CD1c-positive myeloid dendritic cell (primary cell): ENCODE data around the gene PHLDA2.

Experiments
- DNase-seq: peaks from one replicate; pipeline ENCODE4 v3.0.0-alpha.2; 2016; ENCODE audit errors: extremely low spot score

The PHLDA2 gene

DNA sequence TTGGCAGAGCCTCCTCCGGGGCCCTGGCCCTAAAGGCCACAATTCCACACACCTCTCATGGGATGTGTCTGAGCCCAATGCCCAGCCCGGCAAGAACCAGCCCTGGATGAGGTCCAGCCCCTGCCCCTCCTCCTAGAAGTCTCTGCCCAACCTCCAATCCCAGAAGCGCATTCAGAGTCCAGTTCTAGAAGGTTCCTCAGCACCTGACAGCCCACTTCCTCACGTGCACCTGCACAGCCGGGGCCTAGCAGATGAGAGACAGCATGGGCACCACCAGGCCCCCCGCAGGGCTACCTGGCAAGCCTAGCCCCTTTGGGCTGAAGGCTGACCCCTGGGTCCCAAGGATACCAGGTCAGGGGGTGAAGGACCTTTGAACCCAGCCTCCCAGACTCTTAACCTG, 32.2 kb downstream of the PHLDA2 start:
- no peak for DNase-seq

DNA sequence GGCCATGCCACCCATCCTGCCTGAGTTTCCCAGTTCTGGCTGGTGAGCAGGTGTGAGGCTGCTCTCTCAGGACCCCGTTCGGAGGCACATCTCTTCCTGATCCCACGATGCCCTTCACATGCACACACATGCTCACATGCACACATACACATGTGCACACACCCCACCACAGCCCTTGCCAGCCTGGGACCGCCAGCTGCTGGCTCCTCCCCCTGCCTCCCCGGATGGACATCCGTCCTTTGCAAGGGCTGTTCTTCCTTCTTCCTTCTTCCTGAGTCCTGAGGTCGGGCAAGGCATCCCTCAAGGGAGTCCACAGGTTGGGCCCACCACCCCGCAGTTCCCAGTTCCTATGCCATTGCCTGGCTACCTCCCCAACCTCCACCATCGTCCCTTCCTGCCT, 33.2 kb downstream of the PHLDA2 start:
- no peak for DNase-seq

DNA sequence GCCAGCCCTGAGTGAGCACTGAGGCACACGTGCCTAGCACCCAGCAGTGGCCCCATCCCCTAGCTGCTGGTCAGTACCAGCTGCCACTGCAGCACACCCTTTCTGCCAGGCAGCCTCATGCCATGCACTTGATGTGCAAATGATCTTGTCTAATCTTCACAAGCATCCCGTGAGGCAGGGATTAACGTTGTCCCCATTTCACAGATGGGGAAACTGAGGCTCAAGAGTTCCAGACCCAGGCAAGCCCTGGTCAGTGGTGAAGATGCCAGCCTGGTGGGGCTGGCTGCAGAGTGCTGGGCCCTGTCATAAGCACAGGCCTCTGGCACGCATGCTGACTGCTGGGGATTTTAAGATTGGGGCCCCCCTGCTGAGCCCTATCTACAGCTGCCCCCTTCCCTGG, 35.3 kb downstream of the PHLDA2 start:
- no peak for DNase-seq

DNA sequence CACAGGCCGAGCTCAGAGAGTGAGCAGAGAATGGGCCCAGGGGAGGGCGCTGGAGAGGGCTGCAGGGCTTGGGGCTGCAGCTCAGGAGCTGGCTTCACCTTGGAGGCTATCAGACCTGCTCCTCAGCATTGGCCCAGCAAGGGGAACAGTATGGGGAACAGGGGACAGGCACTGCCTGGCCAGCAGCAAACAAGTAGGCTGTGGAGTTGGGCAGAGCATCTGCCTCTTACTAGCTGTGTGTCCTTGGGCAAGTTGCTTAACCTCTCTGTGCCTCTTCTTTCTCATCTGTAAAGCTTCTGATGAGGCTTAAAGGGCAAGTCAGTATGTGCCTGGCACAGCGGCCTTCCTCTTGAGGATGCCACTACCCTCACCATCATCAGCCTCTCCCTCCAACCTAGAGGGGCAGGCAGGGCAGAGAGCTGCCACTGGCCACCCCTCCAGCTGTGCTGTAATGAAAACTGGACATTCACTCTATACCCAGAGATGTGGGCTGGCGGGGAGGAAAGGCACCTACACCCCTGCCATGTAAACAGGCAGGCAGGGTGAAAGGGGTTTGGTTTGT, 36.2 kb downstream of the PHLDA2 start:
- peak; percentile 59 for DNase-seq

DNA sequence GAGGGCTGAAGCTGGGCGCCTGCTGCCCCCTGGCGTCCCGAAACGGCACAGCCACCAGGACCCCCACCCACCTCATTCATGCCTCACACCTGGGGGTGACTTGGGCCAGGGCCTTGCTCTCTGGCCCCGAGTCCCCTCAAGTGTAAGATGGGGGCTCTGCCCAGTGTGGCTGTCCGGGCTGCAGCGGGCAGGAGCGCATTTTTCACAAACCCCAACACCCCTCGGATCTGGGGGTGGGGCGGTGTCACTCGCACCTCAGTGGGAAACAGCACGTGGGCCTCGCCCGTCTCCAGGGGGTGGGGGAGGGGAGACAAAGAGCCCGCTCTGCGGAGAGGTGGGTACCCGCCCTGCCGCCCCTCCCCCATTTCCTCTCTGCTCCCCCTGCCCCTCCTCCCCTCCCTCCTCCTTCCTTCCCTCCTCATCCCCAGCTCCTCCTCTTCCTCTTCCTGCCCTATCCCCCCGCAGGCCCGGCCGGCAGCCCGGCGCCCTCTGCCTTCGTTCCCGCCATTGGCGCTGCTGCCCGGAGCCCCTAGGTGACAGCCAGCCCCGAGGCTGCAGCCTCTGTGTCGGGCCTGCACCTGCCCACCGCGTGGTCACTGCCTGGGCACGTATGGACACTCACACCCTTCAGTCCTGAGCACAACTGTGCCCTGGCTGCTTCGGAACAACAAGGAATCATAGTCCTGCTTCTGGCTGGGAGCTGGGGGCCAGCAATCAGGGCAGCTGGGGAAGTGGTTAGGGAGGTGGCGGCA, 36.8 kb downstream of the PHLDA2 start:
- peak; percentile 49 for DNase-seq

DNA sequence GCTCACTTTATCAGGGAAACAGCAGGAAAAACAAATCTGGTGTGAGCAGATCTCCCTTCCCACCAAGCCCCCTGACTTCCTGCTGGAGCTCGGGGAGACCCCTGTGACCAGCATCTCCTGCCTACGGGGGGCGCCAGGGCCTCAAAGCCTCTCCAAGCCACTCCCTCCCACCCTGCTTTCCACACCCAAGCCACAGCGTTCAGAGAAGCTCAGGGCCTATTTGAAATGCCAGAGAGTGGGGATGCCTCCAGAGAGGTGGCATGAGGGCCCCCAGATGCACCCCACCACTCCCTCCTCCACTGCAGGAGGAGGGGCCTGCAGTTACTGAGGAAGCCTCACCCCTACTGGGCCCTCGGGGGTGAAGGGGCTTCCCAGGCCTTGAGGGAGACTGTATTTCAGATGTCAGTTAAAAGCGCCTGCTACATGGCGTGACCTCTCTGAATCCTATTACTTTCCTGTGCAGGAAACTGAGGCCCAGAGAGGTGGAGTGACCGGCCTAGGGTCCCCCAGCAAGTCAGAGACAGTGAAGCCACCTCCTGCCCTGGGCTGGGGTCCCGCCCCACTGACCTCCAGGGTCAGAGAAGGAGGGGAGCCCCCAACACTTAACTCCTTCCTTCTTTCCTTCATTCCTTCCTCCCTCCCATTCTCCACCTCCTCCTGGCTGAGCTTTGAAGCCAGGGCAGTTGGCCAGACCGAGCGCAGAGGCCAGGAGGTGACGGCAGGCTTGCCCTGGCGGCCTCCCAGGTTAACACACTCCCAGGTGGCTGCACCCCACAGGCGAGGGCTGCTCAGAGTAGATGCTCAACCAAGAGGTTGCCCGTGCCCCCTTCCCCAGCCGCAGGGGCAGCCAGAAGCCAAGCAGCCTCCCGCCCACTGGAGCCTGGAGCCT, 37.6 kb downstream of the PHLDA2 start:
- DNase-seq: no peak

DNA sequence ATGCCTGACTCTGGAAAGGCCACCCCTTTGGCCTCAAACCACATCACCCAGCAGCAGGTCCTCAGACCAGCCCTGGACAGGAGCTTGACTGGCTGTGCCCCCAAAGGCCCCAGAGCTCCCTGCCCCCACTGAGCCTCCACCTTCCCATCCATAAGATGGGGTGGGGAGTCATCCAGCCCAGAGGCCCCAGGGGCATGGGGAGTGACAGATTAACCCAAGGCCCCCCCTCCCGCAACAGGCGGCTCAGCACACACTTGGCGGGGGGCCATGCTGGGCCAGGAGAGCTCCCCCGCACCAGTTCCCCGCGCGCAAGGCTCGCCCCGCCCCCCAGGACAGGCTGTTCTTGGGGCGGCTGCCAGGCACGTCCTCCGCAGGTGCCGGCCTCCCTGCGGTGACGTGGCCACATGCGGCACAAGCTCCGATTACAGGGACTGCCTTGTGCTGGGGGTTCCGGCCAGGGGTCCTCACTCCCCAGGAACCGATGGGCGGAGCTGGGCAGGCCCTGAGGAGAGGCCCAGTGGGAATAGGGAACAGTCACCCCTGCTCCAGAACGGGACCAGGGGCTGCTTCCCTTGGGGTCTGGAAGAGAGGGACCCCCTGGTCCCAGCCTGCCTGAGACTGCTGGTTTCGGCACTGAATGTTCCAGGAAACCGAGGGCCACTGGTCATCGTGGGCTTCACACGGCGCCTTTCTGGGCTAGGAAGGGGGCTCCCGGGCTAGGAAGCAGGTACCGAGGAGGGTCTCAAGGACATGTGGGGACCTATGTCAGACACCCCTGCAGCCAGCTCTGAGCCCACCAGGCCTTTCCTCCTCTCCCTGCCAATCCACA, 38.5 kb downstream of the PHLDA2 start:
- DNase-seq: no peak

DNA sequence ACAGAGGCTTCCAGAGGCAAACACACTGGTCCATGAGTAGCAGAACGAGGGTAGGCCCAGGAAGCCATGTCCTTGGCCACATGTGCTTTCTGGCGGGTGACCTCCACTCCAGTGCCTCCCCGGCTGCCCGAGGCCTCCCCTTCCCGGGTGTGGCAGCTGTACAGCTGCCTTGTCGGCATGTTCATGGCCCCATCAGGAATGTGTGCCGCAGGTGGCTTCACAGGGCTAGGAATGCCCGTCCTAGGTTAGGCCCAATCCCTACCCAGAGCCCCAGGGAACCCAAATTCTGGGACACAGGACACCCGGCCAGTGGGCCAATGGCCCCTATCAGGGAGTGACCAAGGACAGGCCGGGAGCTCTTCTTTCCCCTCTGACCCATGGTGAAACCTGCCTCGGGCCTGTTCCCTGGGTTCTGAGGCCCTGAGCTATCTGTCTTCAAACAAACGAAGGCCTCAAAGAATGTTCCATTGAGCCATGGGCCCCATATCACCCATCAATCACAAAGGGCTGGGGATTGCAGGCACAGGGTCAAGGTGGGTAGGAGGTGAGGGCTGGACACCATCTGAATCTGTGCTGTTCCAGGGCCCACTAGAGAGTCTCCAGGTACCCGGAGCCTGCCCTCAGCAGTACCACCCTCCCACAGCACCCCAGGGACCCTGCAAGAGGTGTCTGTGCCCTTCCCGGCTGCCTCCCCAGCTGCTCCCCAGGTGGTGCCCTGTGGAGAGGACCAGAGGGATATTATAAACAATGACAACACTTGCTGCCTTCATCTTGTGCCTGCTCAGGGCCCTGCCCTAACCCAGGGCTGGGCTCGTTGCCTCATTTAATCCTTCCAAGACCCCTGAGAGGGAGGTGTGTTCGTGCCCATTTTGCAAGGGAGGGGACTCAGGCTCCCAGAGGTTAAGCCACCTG, 39.6 kb downstream of the PHLDA2 start:
- DNase-seq: no peak

DNA sequence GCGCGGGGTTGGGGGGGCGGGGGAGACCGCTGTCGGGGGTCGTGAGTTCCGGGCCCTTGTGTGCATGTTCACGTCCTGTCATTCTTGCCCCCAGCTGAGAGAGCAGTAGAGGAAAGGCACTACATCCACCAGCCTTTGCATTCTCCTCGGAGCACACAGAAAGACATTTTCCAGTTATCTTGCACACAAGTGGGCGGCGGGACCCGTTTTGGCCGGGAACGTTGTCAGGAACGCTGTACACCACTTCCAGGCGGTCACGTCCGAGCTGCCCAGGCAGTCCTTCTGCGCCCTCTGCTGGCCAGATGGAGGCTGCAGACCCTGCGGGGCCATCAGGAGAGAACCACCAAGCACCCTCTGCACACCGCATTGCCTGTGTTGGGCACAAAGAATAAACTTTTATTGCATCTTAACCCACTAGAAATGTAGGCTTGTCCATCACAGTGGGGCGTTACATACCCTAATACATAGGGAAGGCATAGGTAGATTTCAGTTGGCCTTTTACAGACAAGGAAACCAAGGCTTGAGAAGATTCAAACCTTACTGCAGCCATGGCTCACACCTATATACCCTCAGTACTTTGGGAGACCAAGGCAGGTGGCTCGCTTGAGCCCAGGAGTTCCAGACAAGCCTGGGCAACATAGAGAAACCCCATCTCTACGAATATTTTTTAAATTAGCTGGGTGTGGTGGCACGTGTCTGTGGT, 40.8 kb downstream of the PHLDA2 start:
- peak; percentile 89 for DNase-seq

DNA sequence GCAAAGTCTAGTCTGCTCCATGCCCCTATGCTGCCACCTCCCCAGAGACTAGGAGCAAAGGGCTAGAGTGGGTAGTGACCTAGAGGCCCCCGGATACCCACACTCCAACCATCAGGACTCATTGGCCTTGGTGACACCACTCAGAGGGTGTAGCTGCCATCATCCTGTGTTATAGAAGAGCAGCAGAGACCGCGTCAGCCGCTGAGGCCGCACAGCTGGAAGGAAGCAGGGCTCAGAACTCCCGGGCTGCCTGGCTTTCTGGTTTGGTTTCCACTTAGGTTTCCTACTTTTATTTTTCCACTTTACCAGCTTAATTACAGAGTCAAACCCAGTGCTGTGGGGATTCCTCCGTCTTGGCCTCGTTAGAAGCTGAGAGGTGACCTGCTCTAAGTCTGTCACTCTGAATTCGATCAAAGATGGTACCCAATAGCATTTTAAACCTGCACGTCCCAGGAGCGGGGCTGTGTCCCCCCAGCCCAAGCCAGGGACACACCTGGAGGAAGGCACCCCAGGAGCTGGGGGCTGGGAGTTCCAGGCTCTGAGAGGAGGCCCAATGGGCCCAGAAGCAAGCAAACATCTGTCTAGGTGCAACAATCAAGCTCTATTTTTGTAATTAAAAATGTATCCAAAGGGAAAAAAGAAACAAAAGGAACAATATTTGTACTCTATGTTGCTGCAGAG, 41.6 kb downstream of the PHLDA2 start:
- no peak for DNase-seq

DNA sequence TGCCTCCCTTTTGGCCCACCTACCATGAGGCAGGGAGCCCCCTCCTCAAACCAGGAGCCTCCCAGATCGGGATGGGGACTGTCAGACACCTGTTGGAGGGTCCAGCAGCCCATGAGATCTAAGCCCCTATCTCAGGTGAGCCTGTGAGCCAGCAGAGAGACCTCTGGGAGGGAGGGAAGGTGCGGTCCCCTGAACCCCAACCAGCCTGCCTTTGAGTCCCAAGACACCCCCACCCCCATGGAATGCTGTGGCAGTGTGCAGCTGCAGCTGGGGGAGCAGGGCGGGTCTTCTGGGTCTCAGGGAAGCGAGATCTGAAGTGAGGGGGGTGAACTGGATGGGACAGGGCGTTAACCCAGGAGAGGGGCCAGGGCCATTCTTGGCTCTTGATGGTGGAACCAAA, 42.3 kb downstream of the PHLDA2 start:
- no peak for DNase-seq

DNA sequence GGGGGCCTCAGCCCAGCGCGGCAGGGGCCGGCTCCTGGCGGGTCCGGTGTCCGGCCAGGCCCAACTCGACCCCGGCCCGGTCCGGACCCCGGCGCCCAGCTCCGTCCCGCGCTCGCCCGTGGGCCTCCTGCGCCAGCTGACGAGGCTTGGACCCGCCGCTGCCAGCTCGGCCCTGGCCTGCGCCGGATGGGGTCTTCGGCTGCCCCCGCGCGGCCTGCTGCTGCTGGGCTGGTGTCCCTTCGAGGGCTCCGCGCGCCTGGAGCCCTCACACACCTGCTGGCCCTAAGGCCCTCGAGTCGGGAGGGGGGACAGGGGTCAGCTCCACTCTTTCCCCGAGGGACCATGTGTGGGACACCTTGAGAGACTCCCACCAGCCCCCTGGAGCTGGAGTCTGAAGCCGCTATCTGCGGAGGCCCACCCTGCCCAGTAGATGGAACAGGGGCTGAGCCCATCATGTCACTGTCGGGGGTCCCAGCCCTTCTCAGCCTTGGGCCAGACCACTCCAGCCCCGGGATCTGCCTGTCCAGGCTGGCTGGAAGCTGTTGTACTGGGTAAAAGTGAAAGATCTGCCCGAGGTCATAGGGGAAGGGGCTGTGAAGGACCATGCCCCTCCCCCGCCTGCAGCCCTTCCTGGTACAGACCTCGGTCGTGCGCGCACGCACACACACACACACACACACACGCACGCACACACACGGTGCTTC, 42.9 kb downstream of the PHLDA2 start:
- no peak for DNase-seq

DNA sequence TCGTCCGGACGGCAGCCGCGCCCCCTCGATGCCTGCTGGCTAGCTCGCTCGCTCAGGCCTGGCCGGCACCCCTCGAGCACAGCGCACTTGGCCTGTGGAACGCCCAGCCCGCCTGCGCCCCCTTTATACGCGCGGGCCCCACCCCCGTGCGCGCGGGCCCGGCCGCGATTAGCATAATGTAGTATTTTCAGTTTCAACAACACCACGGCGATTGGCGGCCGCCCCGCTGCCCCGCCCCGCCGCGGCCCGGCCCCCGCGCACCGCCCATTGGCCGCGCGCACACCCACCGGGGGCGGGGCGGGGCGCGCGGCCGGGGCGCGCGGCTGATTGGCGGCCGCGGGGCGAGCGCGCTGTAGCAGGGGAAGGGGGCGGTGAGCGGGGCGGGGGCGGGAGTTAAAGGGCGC, 43.5 kb downstream of the PHLDA2 start, which contains the start of gene CDKN1C:
TSS of gene CDKN1C (minus strand) at position 98 of the 404 bp plus-strand sequence. CDS start 319 bp downstream, outside the sequence.
- peak; percentile 92 for DNase-seq

DNA sequence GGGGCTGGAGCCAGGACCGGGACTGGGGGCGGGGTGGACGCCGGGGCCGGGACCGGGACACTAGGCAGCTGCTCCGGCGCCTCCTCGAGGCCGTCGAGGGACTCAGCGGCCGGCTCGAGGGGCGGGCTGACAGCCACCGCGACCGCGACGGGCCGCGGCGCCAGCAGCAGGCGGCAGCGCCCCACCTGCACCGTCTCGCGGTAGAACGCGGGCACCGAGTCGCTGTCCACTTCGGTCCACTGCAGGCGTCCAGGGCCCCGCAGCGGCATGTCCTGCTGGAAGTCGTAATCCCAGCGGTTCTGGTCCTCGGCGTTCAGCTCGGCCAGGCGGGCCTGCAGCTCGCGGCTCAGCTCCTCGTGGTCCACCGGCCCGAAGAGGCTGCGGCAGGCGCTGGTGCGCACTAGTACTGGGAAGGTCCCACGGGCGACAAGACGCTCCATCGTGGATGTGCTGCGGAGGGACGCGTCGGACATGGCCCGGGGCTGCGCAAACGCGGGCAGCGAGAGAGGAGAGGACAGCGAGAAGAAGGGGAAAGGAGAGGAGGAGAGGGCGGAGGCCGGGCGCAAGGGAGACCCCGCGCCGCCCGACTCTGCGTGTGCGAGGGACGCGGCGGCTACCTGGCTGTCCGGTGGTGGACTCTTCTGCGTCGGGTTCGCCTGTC, 44.1 kb downstream of the PHLDA2 start:
- peak; percentile 53 for DNase-seq

DNA sequence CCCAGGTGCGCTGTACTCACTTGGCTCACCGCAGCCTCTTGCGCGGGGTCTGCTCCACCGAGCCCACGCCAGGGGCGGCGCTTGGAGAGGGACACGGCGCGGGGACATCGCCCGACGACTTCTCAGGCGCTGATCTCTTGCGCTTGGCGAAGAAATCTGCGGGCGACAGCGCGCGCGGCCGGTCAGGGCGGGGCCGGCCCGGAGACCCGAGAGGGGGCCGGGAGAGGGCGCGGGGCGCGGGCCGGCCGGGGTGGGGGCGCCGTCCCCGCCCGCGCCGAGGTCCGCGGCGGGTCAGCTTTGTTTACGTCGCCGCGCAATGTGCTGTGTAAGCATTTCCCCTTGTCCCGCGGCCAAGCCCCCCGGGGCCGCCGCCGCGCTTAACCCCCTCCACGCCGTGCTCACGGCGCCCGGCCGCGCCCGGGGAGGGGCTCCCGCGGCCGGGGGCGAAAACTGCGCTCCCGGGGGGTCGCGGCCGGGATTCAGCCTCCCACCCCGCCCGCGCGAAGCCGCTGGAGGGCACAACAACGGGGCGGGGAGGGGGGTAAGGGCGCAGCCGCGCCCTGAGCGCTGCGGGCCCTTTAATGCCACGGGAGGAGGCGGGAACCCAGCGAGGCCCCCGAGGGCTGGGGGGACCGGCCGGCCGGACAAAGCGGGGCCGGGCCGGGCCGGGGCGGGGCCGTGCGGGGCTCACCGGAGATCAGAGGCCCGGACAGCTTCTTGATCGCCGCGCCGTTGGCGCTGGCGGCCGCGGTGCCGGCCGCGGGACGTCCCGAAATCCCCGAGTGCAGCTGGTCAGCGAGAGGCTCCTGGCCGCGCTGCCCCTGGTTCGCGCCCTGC, 45.0 kb downstream of the PHLDA2 start:
- peak; percentile 15 for DNase-seq

DNA sequence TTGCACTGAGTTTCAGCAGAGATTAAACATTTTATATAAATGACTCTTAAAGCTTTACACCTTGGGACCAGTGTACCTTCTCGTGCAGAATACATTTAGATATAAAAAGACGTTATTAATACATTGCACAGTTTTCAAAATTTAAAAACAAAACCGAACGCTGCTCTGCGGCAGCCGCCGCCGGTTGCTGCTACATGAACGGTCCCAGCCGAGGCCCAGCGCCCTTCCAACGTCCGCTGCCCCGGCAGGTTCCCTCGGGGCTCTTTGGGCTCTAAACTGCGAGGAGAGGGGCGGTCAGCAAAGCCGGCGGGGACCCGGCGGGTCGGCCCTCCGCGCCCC, 45.6 kb downstream of the PHLDA2 start:
- no peak for DNase-seq

DNA sequence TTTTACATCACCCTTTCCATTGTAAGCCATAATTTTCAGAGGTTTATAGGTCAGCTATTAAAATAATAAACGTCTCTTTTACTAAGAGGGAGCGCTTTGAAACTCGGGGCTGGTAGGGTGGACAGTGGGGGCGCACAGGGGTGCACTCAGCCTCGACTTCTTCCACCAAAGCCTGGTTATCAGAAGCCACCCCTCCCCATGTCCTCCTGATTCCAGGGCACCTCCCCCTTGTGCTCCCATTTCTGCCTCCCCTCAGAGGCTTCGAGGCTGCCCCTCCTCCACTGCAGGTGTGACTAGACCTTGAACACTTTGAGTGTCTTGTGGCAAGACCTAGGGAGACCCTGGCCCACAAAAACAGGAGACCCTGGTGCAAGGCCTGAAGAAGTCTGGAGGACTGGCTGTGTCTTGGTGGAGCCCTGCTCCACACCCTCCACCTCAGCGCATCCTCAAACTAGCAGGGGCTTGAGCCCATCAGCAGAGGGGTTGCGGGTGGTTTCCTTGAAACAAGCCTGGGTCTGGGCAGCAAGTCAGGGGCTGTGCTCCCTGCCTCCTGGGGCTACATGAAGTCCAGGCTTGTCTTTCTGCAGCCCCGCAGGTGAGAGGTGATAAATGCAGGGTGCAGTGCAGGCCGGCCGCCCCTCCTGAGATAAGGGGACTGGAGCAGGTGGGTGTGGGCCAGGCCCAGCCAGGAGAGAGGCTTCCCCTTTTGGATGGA, 46.7 kb downstream of the PHLDA2 start:
- DNase-seq: no peak
